ENCODE results near the gene C1orf159.
"Not testable (repeated sequence)": the region's sequence is repeated elsewhere in the genome, so short reads cannot be mapped to it uniquely, and the experiment has no call there.

C1orf159 gene
- total RNA-seq = 25.6 to 37.2 (median 32.6) reads per million in 4 experiments

GRCh38 chr1:1115786-1116700, at the start of gene C1orf159:
TSS of gene C1orf159 (minus strand) at chr1:1116089. CDS start at chr1:1091543, 24,546 bp downstream.
- peak; percentile 97 for DNase-seq

GRCh38 chr1:1165485-1165884, 49.6 kb upstream of the C1orf159 start:
- DNase-seq = no peak

GRCh38 chr1:1164701-1165451, 49.0 kb upstream of the C1orf159 start:
- no peak for DNase-seq

GRCh38 chr1:1164361-1164700, 48.4 kb upstream of the C1orf159 start:
- DNase-seq = no peak

- DNase-seq = no peak
Measured at GRCh38 chr1:1163538-1164070, 47.7 kb upstream of the C1orf159 start.

DNA sequence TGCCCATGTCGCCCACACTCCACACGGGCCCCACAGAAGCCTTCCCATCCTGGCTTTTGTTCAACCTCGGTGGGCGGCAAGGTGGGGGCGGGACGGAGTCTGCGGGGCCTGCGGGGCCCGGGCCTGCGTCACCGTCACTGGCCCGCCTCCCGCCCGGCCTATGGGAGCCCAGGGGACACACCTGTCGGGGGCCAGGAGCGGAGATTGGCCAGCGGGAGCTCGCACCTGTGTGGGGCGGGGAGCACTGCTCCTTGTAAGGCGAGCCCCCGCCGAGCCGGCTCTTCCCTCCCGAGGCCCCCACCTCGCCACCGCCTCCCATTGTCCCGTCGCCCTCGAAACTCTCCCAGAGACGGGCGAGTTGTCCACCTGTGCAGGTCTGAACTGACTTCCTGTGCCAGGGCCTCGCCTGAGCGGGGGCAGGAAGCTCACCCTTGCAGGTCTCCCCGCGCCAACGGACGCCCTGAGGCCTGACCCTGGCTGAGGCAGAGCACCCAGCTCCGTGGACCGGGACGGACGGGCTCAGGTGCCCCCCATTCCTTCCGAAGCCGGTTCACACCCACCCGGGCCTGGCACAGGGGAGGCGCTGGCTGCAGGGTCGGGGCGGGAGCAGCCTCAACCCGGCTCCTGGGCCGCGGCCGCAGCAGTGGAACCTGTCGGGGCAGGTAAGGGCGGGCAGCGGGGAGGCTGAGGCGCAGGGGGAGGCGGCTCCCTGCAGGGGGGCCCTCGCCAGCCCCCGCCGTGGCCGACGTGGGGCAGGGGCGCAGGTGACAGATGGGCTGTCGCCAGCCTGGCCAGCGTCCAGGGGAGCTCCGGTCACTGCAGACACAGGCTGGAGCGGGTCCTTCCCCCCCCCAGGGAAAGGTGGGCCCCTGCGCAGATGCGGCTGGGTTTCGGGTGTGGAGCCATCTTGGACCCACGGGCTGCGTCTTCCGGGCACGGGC, 47.0 kb upstream of the C1orf159 start:
- DNase-seq = no peak

GRCh38 chr1:1161683-1162079, 45.8 kb upstream of the C1orf159 start:
- DNase-seq = no peak

DNA sequence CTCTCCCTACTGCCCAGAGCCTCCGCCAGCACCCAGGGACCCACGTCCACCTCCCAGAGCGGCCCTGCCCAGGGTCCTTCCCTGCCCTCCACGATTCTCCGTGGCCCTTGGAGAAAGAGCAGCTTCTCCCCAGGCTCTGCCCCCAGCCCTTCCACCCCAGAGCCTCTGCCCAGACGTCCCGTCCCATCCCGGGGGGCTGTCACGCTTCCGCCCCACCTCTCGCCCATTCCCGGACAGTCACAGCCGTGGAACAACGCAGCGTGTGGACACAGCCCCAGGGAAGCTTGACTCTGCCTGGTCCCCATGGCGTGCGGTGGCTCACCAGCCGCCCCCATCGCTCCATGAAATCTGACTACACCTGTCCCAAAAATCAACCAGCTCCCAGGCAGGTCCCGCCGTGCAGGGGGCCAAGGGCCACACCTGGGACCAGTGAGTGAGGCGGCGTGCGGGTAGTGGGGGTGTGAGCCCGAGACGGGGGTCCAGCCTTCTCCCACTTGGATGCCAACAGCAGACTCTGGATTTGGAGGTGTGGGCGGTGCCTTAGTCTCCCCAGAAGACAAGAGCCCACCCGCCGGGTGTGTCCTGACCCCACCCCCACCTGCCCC, 45.3 kb upstream of the C1orf159 start:
- no peak for DNase-seq

DNA sequence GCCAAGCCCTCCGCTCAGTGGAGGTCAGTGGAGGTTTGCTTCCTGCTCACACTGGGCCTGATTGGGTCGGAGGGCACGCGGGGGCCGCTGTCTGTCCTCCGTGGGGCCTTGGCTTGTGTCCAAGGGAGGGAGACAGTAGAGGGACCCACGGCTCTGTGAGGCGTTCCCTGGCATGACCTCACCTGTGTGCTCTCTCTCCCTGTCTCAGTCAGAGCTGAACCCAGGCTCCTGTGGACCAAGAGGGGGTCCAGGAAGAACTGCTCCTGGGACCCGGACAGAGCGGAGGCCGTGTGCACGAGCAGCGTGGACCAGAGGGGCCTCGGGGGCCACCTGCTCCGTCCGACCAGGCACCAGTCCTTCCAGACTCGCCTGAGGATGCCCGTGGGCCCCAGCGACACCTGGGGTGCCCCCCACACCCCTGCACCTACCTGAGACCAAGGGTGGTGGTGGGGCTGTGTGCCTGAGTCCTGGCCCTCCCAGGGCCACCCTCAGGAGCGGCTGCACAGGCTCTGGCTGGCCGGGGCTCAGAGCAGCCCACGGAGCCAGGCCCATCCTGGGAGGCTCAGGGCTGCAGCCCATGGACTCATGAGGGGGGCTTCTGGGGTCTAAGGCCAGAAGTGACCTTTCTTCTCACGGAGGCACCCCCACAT, 44.5 kb upstream of the C1orf159 start:
- DNase-seq = no peak

GRCh38 chr1:1157914-1158710, 42.2 kb upstream of the C1orf159 start:
- DNase-seq = peak; percentile 9

DNA sequence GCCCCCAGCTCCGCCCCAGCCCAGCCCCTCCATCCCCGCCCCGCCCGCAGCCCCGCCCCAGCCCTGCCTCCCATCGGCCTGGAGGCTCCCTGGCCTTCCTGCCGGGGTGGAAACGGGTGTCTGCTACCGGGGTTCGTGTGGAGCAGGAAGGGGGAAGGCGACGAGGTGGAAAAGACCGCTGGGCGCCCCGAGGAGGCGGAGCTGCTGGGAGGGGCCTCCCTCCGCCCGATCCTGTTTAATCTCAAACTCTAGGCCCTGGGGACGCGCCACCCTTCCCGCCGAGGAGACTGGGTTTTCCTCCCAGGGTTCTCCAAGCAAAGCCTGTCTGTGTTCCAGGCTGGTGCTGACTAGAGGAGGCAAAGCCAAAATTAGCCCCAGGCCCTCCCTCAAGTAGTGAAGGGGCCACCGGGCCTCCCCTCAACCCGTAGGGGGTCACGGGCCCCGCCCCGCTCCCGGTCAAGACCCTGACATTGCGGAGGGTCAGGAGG, 41.6 kb upstream of the C1orf159 start:
- DNase-seq = peak; percentile 46

DNA sequence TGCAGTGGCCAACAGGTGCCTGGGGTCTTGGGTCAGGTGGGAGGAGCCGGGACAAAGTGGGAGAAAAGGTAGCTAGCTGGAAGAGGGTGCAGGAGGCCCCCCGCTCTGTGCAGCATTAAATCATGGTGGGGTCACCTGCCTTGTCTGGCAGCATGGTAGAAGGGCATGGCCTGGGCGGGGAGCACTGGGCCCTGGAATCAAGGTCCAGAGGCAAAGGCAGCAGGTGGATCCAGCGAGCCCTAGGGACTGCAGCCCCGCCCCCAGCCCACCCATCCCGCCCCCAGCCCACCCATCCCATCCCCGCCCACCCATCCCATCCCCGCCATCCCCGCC, 41.1 kb upstream of the C1orf159 start:
- DNase-seq = no peak

GRCh38 chr1:1156140-1157032, 40.5 kb upstream of the C1orf159 start:
- no peak for DNase-seq

GRCh38 chr1:1155258-1155657, 39.4 kb upstream of the C1orf159 start:
- no peak for DNase-seq

- no peak for DNase-seq
Measured at GRCh38 chr1:1153874-1154273, 38.0 kb upstream of the C1orf159 start.

DNA sequence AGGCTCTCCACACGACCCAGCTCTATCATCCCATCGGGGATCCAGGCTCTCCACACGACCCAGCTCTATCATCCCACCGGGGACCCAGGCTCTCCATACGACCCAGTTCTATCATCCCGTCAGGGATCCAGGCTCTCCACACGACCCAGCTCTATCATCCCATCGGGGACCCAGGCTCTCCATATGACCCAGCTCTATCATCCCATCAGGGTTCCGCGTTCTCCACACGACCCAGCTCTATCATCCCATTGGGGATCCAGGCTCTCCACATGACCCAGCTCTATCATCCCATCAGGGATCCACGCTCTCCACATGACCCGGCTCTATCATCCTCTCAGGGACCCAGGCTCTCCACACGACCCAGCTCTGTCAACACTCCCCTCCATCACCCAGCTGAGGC, 37.3 kb upstream of the C1orf159 start:
- DNase-seq = not testable (repeated sequence)

GRCh38 chr1:1152431-1152830, 36.5 kb upstream of the C1orf159 start:
- DNase-seq = not testable (repeated sequence)

GRCh38 chr1:1151306-1151705, 35.4 kb upstream of the C1orf159 start:
- DNase-seq = no peak

GRCh38 chr1:1150100-1150499, 34.2 kb upstream of the C1orf159 start:
- DNase-seq = no peak

DNA sequence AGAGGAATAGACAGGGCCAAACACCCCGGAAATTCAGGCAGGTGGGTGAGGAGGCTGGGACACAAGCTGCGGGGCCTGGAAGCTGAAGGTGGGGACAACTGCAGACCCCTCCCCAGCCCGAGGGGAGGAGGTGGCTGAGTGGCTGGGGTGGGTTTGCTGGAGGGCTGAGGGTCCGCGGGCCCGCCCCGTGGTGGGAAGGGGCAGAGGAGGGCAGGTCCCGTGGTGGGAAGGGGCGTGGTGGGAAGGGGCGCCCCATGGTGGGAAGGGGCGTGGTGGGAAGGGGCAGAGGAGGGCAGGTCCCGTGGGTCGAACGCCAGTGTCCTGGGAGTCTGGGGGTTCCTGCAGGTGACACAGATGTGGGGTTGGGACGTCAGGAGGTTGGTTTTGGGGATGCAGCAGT, 33.5 kb upstream of the C1orf159 start:
- no peak for DNase-seq

All from effector CD8-positive, alpha-beta T cell (primary cell).